EH (cell line): ENCODE data around the gene TCEA2.

Experiments
- DNase-seq: peaks from one replicate; pipeline ENCODE4 v3.0.0-alpha.2; 2015; ENCODE audit warnings: low read depth

Gene TCEA2

GRCh38 chr20:64035933-64036345 is 27.1 kb upstream of the TCEA2 start, which contains the start of gene C20orf204:
TSS of gene C20orf204 (plus strand) at chr20:64036182. CDS start at chr20:64036324, 142 bp downstream.
- DNase-seq = no peak

GRCh38 chr20:64036346-64037198 is 26.4 kb upstream of the TCEA2 start:
- DNase-seq = no peak

- DNase-seq = no peak
Observed at GRCh38 chr20:64037199-64037497, 25.9 kb upstream of the TCEA2 start.

GRCh38 chr20:64037498-64038213 is 25.3 kb upstream of the TCEA2 start:
- DNase-seq = no peak

- DNase-seq = no peak
Observed at GRCh38 chr20:64038224-64038564, 24.8 kb upstream of the TCEA2 start.

- DNase-seq = peak; percentile 64
Observed at GRCh38 chr20:64038565-64039292, 24.3 kb upstream of the TCEA2 start.

GRCh38 chr20:64039293-64040160 is 23.5 kb upstream of the TCEA2 start:
- DNase-seq = no peak

- no peak for DNase-seq
Observed at GRCh38 chr20:64040231-64041039, 22.6 kb upstream of the TCEA2 start.

GRCh38 chr20:64041040-64041780 is 21.8 kb upstream of the TCEA2 start:
- no peak for DNase-seq

GRCh38 chr20:64041781-64042053 is 21.3 kb upstream of the TCEA2 start:
- no peak for DNase-seq

GRCh38 chr20:64042054-64042781 is 20.8 kb upstream of the TCEA2 start:
- no peak for DNase-seq

- no peak for DNase-seq
Observed at GRCh38 chr20:64043768-64044167, 19.2 kb upstream of the TCEA2 start.

- DNase-seq = peak; percentile 71
Observed at GRCh38 chr20:64044484-64045247, 18.3 kb upstream of the TCEA2 start.

GRCh38 chr20:64045346-64046011 is 17.5 kb upstream of the TCEA2 start:
- DNase-seq = no peak

GRCh38 chr20:64047046-64047389 is 16.0 kb upstream of the TCEA2 start:
- no peak for DNase-seq

- no peak for DNase-seq
Observed at GRCh38 chr20:64047968-64048401, 15.0 kb upstream of the TCEA2 start.

- no peak for DNase-seq
Observed at GRCh38 chr20:64048402-64049044, 14.5 kb upstream of the TCEA2 start.
